Stimulated activated CD4-positive, alpha-beta T cell treated with anti-CD3 and anti-CD28 coated beads, Interleukin-12 subunit alpha, Interleukin-12 subunit beta, amount 100 ng/mL, for 24 hours (primary cell): ENCODE data around the gene SPATA33.
"Not testable (repeated sequence)": the region's sequence is repeated elsewhere in the genome, so short reads cannot be mapped to it uniquely, and the experiment has no call there.

Experiments
- DNase-seq, 2 experiments: peaks; one replicate each; pipeline ENCODE4 v3.0.0-alpha.2; 2020; ENCODE audit warnings: low read depth in 2 of 2

Gene SPATA33

GRCh38 chr16:89664238-89664637 lies 6.6 kb downstream of the SPATA33 start:
- not testable (repeated sequence) for DNase-seq

DNA sequence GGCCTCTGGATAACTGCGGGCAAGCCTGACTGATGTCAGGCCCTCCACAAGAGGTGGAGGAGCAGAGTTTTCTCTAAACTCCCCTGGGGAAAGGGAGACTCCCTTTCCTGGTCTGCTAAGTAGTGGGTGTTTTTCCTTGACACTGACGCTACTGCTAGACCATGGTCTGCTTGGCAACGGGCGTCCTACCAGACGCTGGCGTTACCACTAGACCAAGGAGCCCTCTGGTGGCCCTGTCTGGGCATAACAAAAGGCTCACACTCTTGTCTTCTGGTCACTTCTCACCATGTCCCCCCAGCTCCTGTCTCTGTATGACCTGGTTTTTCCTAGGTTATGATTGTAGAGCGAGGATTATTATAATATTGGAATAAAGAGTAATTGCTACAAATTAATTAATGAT lies 9.4 kb downstream of the SPATA33 start:
- not testable (repeated sequence) for DNase-seq

DNA sequence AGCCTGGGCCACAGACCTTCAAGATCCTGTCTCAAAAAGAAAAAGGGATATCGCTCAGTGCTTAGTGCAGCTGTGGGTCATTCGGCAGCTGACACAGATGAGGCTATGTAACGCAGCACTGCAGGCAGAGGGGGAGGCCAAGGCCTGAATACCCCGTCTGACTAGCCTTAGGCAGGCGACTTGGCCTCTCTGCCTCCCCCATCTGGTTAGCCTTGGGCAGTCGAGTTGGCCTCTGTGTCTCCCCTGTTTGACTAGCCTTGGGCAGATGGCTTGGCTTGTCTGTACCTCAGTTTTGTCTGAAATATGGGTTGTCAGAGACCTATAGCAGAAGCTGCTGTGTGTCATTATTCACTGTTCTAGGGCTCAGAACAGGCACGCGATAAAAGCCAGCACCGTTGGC lies 10.0 kb downstream of the SPATA33 start:
- DNase-seq, result no peak

DNA sequence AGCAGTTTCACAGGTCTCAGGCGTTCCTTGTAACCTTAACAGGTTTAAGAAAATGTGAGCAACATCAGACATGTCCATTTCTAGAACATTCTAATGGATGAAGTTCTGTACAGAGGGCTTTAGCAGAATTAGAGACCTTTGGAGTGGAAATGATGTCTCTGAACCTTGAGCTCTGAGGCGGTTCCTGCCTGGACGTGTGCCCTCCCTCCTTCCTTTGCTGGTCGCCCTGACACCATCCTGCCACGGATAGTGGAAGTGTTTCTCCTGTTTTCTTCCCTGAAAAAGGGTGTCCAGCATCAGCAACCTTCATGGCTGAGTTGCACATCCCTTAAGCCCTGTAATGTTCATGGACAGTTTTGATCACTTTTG lies 11.1 kb downstream of the SPATA33 start:
- no peak for DNase-seq

GRCh38 chr16:89669755-89670154 lies 12.1 kb downstream of the SPATA33 start:
- DNase-seq, result no peak

DNA sequence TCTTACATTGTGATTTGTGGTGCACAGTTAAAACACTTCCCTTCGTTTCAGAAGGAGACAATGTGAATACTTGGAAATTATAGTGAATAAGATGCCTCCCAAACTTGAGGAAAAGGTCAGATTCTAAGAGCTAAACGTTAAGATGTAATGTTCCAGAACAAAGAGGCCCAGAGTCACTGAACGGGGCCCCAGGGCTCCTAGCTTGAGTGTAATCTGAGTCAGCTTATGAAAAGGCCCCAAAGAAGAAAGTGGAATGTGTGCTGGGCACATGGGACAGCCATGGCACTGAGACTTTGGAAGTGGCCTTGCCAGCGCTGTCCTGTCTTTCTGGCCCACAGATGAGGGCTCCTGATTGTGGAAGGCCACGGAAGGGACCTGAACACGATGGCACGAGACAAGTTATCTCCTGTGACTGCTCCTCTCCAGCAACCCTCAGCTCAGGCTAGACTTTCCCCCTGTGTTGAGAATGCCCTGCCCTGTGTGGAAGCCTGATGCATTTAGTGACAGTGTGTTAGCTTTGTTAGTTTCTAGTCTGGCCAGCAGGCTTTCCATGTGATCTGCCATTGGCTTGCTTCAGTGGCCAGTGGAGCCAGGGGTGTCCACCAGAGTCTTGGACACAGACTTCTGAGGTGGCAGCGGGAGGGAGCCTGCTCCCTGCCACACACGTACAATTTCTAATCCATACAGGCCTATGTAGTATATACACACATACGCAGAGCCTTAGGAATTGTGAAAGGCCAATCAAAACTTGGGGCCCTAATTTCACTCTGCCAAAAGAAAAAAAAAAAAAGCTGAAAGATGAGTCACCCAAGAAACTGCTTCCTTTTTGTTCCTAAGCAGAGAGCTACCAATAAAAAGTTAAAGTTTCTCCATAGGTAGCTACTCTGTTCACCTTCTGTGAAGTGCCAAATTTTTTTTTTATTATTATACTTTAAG lies 13.1 kb downstream of the SPATA33 start:
- no peak for DNase-seq

DNA sequence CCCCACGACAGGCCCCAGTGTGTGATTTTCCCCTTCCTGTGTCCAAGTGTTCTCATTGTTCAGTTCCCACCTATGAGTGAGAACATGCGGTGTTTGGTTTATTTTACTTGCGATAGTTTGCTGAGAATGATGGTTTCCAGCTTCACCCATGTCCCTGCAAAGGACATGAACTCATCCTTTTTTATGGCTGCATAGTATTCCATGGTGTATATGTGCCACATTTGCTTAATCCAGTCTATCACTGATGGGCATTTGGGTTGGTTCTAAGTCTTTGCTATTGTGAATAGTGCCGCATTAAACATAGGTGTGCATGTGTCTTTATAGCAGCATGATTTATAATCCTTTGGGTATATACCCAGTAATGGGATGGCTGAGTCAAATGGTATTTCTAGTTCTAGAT lies 13.9 kb downstream of the SPATA33 start:
- not testable (repeated sequence) for DNase-seq

GRCh38 chr16:89672177-89672941 lies 14.7 kb downstream of the SPATA33 start:
- DNase-seq, result no peak

GRCh38 chr16:89678258-89678657 lies 20.6 kb downstream of the SPATA33 start:
- no peak for DNase-seq

GRCh38 chr16:89685916-89686315 lies 28.3 kb downstream of the SPATA33 start:
- no peak for DNase-seq

DNA sequence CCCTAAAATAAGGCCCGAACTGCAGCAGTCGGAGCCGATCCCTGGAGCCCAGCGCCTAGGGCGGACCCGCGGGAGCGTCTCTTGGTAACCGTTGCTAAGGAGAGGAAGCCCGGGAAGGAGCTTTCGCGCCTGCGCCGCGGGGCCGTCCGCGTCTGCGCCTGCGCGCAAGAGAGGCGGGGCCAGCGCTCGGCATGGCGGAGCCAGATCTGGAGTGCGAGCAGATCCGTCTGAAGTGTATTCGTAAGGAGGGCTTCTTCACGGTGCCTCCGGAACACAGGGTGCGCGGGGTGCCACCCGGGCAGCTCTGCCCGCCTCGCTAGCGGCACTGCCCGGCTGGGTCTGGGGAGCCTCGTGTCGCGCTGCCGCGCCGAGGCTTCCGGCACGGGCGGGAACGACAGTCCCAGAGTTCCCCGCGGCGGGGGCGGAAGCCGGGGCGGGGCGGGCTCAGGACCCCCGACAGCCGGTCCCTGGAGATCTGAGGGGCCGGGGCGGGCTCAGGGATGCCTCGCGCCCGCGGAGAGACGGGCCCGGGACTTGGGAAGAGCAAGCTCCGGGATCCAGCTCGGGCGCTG lies 29.0 kb downstream of the SPATA33 start, which contains the start of gene CDK10:
Gene CDK10, plus strand, starts transcription at position 170 of the 572 bp plus-strand sequence. Its CDS starts 22 bp downstream, at position 192.
- peak; percentile 82 to 87 for DNase-seq

GRCh38 chr16:89687092-89687940 lies 29.7 kb downstream of the SPATA33 start:
- no peak for DNase-seq

- DNase-seq, result no peak
Observed at GRCh38 chr16:89688395-89688794, 30.8 kb downstream of the SPATA33 start.

DNA sequence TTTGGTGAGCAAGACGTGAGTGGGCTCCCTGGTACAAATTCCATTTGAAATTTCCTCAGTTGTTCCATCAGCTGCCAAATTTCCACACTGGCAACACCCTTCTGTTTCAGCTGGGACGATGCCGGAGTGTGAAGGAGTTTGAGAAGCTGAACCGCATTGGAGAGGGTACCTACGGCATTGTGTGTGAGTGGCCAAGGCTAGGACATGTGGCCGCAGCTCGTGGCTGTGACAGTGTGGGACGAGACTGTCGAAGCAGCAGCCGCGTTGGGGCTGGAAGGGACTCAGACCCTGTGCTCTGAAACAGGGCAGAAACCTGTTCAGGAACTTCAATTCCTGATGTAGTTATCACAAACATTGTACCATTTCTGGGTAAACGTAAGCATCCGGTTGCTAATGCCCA lies 31.5 kb downstream of the SPATA33 start:
- DNase-seq, result no peak

DNA sequence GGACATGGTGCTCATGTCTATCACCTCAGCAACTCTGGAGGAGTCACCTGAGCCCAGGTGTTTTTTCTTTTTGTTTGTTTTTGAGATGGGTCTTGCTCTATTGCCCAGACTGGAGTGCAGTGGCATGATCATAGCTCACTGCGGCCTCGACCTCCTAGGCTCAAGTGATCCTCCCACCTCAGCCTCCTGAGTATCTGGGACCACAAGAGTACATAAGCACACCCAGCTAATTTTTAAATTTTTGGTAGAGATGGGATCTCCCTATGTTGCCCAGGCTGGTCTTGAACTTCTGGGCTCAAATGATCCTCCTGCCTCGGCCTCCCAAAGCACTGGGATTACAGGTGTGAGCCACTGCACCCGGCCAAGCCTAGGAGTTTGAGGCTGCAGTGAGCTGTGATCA lies 32.0 kb downstream of the SPATA33 start:
- DNase-seq, result not testable (repeated sequence)

DNA sequence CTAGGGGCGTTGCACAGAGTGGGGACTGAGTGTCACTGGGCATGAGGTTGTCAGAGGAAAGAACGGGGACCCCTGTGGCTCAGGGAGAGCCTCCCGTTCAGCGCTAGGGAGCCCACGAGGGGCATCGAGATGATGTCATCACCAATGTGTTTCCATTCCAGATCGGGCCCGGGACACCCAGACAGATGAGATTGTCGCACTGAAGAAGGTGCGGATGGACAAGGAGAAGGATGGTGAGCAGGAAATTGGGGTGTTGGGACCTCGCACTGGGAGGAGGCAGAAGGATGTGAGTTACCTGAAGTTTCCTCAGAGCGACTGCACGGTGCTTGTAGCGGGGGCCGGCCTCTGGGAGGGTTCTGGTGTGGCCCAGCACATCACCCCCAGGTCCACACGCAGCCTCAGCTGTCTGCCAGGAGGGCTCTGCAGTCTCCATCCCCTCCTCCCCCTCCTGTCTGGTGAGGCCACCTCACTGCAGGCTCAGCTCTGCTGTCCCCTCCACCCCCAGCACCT lies 32.8 kb downstream of the SPATA33 start:
- no peak for DNase-seq

DNA sequence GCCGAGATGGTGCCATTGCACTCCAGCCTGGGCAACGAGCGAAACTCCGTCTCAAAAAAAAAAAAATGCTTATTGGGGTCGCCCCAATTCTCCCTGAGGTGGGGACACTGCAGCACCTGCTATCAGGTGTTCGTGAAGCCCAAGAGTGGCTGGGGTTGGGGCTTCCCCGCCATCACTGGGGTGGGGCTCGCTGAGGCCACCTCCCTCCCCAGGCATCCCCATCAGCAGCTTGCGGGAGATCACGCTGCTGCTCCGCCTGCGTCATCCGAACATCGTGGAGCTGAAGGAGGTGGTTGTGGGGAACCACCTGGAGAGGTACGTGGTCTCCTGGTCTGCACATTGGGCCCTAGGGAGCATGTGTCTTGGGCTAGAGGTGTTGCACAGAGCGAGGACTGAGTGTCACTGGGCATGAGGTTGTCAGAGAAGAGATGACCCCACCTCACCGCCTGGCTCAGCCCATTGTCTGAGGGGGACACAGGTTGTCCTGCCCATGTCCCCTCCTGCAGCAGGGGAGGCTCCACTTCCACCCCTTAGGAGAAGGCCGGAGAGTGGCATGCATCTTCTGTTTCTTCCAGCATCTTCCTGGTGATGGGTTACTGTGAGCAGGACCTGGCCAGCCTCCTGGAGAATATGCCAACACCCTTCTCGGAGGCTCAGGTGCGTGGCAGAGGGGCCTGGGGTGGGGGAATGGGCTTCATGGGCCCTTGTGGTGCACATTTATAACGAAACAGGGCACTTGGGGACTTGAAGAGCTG lies 33.8 kb downstream of the SPATA33 start:
- DNase-seq, result no peak

- no peak for DNase-seq
Observed at GRCh38 chr16:89691986-89692569, 34.4 kb downstream of the SPATA33 start.

DNA sequence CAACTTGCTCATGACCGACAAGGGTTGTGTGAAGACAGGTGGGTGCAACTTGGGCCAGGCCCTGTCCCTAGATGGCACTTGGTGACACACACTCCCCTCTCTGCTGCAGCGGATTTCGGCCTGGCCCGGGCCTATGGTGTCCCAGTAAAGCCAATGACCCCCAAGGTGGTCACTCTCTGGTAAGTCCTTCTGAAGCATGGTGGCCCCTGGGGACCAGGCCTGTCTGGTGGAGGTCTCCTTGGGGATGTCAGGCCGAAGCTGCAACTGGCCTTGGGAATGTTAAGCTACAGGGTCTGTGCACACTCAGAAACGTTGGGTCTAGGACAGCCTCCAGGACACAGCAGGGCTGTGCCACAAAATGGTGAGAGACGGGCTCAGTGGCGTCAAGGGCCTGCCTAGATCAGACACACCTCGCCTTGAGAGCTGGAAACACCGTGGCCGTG lies 35.7 kb downstream of the SPATA33 start:
- no peak for DNase-seq
